CD1c-positive myeloid dendritic cell (primary cell): ENCODE measurements around the gene SLC37A1.
A peak's percentile ranks its signal among the peaks of the same experiment; 100 is the strongest.

Experiments
- DNase-seq: peaks from one replicate; pipeline ENCODE4 v3.0.0-alpha.2; 2016; ENCODE audit errors: extremely low spot score

Gene SLC37A1

DNA sequence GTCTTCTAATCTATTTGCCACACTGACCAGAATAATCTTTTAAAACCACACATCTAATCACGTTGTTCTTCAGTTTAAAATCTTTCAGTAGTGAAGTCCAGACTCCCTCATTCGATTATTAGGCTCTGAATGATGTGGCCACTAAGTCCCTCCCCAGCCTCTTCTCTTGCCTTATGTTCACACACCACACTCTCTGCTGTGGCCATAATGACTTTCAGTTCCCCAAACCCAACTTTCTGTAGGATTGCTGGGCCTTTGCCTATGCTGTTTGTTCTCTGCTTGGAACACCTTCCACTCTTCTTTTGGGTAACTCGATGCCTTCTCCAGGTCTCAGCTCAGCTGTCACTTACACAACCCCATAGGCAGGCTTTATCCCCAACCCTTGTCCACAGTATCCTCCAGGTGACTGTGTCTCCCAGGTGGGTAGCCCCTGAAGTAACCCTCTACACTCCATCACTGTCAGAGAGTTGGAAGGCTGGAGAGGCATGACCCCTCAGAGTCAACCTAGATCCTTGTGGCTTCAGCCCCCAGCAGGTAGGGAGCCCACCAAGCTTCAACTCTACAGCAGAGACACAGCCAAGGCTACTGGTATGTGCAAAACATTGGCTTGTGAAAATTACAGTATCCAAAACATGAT is 8.4 kb upstream of the SLC37A1 start:
- DNase-seq, result peak; percentile 73

DNA sequence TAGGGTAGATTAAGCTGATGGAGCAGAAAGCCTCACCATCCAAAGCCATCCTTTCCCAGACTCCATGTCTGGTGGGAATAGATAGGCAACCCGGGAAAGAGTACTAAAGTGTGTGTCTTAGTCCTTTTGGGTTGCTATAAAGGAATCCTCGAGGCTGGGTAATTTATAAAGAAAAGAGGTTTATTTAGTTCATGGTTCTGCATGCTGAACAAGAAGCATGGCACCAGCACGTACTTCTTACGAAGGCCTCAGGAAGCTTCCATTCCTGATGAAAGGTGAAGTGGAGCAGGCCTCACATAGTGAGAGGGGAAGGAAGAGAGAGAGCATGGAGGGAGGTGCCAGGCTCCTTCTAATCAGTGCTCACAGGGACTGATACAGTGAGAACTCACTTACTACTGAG is 6.2 kb upstream of the SLC37A1 start:
- DNase-seq, result no peak

DNA sequence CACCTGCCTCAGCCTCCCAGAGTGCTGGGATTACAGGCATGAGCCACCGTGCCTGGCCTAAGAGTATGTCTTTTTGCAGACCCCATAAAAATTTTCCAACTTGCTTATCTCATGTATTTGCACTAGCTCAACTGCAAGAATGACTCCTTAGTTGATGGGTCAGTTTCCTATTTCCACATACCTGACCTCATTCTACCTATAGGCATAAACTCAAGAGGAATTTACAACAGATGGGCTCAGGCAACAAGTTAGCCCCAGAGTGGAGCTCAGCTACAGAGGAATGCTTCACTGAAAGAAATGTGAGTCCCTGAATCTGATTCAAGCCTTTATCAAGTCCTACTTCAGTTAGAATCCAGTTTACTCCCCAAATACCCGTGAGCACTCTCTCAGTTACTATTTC is 5.3 kb upstream of the SLC37A1 start:
- no peak for DNase-seq

- DNase-seq, result no peak
Measured at GRCh38 chr21:42509244-42509643, 4.4 kb upstream of the SLC37A1 start.

DNA sequence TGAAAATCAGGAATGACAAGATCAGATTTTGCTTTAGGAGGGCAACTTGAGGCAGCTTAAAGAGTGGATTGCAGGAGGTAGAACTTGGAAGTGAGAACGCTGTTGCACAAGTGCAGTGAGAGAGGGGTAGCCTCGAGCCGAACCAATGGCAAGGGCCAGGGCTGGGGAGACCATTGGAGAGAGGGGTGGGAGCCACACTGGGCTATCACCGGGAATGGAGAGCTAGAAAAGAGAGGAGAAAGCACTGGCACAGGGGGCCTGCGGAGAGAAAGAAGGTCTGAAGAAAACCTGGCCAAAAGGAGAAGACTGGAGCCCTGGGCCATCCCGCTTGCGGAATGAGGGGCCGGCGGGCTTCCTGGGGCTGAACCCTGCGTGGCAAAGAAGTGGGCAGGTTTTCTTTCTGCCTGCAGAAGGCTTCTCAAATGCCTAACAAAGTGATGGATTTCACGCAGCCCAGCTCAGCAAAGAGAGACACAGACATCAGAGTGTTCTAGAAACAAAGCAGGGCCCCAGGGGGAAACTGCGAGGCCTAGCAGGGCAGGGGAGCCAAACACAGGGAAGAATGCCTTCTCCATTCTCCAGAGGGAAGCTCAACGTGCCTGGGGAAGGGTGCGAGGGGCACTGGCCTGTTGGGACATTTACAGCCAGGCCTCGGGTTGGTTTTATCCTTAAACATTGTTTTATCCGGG is 1.2 kb upstream of the SLC37A1 start:
- DNase-seq, result no peak

DNA sequence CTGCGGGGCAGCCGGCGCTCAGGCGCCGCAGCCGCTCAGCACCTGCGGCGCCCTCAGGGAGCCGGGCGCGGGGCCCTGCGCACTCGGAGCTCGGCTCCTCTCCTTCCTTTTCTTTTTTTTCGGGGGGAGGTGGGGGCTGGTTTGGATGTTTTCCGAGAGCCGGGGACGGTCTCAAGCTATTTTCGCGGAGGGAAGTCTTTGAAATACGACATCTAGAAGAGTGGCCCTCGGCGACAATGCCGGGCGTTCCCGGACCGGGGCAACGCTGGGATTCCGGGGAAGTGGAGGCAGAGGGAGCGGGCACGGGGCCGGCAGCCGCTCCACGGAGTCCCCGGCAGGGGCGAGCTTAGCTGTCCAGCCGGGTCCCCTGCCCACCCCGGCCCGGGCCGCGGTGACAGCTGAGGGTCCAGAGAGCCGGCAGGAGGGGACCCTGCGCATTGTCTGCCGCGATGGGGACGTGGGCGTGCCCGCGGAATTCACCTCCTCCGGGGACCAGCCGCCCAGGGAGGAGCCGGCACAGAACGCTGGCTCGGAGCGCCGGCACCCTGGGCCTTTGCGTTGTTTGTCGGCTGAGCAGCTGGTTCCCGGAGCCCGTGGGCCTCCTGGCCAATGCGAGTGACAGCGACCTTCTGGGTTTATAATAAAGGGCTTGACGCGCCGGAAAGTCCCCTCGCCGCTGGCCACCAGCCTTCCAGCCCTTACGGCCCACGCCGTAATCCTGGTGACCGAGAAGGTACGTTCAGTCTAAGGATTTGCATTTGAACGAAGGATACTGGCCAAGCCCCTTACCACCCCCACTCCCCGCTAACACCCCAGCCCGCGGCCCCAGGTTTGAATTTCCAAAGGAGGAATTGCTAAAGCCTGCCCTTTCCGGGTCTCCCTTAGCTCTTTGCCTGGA is 582 bp downstream of the SLC37A1 start:
- DNase-seq, result peak; percentile 69

- DNase-seq, result no peak
Measured at GRCh38 chr21:42514883-42515228, 1.2 kb downstream of the SLC37A1 start.

- no peak for DNase-seq
Measured at GRCh38 chr21:42515708-42516502, 2.3 kb downstream of the SLC37A1 start.

DNA sequence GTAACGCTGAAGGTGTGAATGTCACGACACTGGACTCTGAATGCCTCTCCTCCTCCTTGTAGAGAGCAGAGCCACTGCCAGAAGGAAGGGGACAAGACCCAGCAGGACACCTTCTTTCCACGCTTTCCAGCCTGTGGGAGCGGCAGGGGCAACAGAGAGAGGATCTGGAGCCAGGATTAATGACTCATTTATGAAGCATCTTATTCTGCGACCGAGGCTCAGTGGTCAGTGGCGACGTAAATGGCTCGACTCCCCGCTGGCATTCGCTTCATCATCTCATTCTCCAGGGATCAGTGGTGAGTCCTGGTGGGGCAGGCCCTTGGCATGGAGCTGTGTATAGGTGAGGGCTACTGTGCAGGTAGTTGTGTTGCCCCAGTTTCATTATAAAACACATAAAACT is 4.6 kb downstream of the SLC37A1 start:
- DNase-seq, result no peak

DNA sequence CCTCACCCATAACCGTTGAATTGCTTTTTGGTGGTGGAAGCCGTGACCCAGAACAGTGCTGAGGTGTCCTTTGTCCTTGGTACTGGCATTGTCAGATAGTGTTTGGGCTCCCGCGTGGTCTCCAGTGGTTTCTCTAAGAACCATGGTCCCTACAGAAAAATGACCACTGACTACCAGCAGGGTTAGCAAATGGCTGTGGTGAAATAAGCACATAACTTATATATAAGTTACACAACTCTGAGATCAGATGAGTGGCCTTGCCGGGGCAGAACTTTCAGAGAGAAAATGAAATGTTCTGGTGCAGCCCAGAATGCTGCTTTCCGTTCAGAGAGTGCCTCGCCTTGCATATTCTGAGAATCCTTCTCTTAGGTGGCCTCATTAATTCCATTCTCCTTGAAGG is 5.0 kb downstream of the SLC37A1 start:
- no peak for DNase-seq

DNA sequence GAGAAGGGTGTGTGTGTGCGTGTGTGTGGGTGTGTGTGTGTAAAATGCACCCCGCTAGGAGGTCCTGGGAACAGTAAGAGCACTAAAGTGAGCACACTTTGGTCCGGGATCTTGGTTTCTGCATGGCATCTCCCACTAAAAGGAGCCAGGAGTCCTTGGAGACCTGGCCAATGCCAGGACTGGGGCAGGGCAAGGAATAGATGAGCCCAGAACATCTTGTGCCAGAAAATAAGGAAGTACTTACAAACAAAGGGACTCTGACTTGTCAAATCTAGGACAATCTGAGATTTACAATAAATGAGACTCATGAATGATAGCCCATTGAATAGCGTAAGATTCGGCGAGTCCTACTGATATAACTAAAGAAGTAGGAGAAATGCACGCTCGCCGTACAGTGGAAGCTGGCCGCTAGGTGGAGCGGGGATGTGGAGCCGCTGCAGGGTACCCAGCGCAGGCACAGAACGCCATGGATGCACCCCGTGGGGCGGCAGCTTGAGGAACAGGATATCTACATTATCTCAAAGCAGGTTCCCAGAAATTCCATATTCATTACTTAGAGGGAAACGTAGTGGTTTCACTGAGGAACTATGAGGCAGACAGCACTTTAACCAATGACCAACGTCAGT is 7.1 kb downstream of the SLC37A1 start:
- no peak for DNase-seq

DNA sequence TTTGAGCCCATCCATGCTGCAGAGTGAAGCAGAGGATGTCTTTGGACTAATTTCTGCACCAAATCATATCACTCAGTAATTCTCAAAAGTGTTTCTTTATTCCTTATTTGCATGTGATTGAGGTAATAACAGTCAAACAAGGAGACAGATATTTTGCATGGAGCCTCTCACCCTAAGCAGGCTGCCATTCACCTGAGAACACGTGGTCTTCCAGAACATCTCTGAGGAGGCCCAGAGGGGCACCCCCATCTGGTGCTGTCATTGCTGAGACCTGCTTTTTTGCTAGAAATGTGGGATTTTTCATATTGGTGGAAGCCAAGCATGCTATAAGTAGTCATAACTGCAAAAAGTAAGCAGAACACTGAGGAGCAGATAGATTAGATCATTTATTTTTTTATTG is 7.7 kb downstream of the SLC37A1 start:
- no peak for DNase-seq

DNA sequence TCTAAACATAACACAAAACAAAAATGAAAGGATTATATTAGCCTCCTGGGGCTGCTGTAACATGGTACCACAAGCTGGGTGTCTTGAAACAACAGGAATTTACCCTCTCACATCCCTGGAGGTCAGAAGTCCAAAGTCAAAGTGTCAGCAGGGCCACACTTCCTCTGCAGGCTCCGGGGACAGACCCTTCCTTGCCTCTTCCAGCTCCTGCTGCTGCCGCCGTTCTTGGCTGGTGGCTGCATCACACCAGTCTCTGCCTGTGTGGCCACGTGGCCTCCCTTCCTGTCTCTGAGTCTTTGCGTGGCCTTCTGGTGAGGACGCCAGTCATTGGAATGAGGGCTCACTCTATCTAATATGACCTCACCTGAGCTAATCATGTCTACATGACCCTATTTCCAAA is 8.2 kb downstream of the SLC37A1 start:
- no peak for DNase-seq

DNA sequence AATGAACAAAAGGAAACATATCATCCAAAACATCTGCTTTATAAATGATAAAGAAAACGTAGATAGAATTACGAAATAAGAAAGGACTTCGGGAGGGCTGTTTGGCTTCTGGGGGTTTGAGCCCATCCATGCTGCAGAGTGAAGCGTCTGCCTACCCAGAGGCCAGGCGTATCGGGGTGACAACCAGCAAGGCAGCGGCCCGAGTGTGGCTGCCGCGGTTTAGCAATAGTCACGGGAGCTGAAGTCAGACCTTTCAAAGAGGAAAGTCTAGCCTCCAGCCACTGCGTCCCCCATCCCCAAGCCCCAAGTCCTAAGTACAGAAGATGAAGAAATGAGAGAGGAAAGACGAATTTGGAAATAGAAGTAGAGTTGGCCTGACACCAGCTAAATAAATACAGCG is 8.6 kb downstream of the SLC37A1 start:
- DNase-seq, result no peak

- DNase-seq, result no peak
Measured at GRCh38 chr21:42522771-42523170, 9.1 kb downstream of the SLC37A1 start.

- no peak for DNase-seq
Measured at GRCh38 chr21:42523211-42523610, 9.6 kb downstream of the SLC37A1 start.

- no peak for DNase-seq
Measured at GRCh38 chr21:42523941-42524340, 10.3 kb downstream of the SLC37A1 start.

- DNase-seq, result peak; percentile 34
Measured at GRCh38 chr21:42524341-42525028, 10.8 kb downstream of the SLC37A1 start.

DNA sequence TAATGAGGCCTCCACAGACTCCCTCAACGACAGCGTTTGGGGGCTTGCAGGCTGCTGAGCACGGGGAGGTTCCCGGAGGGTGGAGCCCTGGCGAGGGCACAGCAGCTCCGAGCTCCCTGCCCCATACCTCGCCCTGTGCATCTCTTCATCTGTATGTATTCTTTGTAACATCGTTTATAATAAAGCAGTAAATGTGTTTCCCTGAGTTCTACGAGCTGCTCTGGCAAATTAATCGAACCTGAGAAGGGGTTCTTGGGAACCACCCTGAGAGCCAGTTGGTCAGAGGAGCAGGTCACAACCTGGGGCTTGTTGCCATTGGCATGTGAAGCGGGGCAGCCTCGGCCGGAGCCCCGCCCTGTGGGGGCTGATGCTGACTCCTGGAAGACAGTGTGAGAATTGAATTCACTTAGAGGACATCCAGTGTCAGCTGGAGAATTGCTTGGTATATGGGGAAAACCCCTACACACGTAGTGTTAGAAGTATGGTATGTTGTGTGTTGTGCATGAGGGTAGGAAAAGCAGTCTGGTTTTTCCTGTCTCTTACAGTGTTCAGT is 11.5 kb downstream of the SLC37A1 start:
- no peak for DNase-seq

- DNase-seq, result no peak
Measured at GRCh38 chr21:42525676-42526378, 12.2 kb downstream of the SLC37A1 start.
